GM10847 (cell line): ENCODE measurements around the gene PCDHB16.
"Not testable (repeated sequence)": the region's sequence is repeated elsewhere in the genome, so short reads cannot be mapped to it uniquely, and the experiment has no call there.

Experiments used
- POLR2A ChIP-seq: IDR thresholded peaks from 2 replicates; pipeline ENCODE4 v1.6.1; 2011; ENCODE audit not compliant: insufficient read length; ENCODE audit errors: extremely low read depth

Gene PCDHB16

DNA sequence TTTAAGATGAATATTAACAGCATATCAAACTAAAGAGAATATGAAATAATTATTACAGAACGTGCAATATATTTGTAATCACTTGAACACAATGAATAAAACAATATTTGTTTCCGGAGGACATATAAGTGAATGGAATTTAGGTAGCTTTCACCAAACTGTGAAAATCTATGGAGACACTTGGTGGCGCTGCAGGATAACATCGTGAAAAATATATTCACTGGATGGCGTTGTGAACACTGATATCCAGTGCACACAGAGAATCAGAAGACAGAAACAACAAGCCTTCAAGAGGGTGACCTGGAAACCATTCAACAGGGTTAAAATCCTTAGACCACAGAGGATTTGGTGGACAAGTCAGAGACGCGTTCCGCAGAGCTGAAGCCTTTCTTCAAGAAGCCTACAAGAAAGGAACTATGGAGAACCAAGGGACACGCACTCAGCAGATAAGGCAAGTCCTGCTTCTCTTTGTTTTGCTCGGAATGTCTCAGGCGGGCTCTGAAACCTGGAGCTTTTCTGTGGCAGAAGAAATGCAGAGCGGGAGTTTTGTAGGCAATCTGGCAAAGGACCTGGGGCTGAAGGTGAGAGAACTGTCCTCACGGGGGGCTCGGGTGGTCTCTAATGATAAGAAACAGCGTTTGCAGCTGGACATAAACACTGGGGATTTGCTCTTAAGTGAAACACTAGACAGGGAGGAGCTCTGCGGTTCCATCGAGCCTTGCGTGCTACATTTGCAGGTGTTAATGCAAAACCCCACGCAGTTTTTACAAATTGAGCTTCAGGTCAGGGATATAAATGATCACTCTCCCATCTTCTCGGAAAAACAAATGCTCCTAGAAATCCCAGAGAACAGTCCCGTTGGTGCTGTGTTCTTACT is 17.4 kb downstream of the PCDHB16 start, which contains the start of gene PCDHB11:
TSS of gene PCDHB11 (plus strand) at position 269 of the 877 bp plus-strand sequence. CDS start at position 417, 148 bp downstream.
- TF ChIP-seq POLR2A: no peak

GRCh38 chr5:141208478-141208877 is 26.3 kb downstream of the PCDHB16 start, which contains the start of gene PCDHB12:
PCDHB12 (plus strand) TSS chr5:141208719; CDS start chr5:141208908, 189 bp downstream.
- TF ChIP-seq POLR2A: no peak

- not testable (repeated sequence) for TF ChIP-seq POLR2A
These were observed 31.6 kb downstream of the PCDHB16 start, which contains the start of gene PCDHB13 for GRCh38 chr5:141213656-141214339. PCDHB13 (plus strand) TSS chr5:141213919; CDS start chr5:141214124, 205 bp downstream.

DNA sequence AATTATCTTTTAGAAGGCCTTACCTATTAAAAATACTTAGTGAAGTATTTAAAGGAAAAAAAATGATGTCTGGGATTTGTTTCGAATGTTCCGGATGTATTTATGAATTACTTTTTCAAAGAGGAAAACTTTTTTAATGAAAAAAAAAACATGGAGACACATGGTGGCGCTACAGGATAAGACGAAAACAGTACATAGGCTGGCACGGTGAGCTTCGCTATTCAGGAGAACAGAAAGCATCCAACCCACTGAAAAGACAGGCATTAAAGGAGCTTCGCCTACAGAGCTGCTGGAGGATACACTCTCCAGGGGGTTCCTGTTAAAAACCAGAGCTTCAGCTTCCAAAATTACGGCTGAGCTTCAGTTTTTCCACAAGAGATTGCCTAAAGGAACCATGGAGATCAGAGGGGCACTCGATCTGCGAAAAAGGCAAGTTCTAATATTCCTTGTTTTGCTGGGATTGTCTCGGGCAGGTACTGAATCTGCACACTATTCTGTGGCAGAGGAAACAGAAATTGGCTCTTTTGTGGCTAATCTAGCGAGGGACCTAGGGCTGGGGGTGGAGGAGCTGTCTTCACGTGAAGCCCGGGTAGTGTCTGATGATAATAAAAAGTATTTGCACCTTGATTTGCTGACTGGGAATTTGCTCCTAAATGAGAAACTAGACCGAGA is 41.1 kb downstream of the PCDHB16 start, which contains the start of gene PCDHB14:
TSS of gene PCDHB14 (plus strand) at position 232 of the 672 bp plus-strand sequence. CDS start at position 395, 163 bp downstream.
- no peak for TF ChIP-seq POLR2A

- no peak for TF ChIP-seq POLR2A
These were observed 52.0 kb downstream of the PCDHB16 start for GRCh38 chr5:141234109-141234667.
